Testis (tissue), 2 donors: ENCODE data around the gene CX3CR1.

Source experiments
- CTCF ChIP-seq, 3 experiments: fragments of 450-650 bp in 2 of 3; fragments of 200-600 bp in 1 of 3; sonication (generic) in 1 of 3; IDR thresholded peaks; one replicate each; pipeline ENCODE4 v1.5.1; 2016 to 2019; ENCODE audit warnings: antibody characterized with exemption in 3 of 3, mild to moderate bottlenecking in 2 of 3, moderate library complexity in 1 of 3
- POLR2A ChIP-seq: fragments of 450-650 bp; IDR thresholded peaks from one replicate; pipeline ENCODE4 v1.6.1; 2017; ENCODE audit warnings: antibody characterized with exemption, mild to moderate bottlenecking, moderate library complexity

- TF ChIP-seq CTCF (IDR thresholded peaks at IDR 0.05) (no peak), POLR2A (no peak)
These were observed 56.9 kb downstream of the CX3CR1 start for GRCh38 chr3:39222939-39223338.
